ENCODE data around the gene RORB. TPM values are rescaled to one million over a fixed set of nuclear protein-coding genes. Genes with fewer than 3 reads are reported as not detected.

Gene RORB
- total RNA-seq, 1 donor from 2014 or later = 0.05 TPM

DNA sequence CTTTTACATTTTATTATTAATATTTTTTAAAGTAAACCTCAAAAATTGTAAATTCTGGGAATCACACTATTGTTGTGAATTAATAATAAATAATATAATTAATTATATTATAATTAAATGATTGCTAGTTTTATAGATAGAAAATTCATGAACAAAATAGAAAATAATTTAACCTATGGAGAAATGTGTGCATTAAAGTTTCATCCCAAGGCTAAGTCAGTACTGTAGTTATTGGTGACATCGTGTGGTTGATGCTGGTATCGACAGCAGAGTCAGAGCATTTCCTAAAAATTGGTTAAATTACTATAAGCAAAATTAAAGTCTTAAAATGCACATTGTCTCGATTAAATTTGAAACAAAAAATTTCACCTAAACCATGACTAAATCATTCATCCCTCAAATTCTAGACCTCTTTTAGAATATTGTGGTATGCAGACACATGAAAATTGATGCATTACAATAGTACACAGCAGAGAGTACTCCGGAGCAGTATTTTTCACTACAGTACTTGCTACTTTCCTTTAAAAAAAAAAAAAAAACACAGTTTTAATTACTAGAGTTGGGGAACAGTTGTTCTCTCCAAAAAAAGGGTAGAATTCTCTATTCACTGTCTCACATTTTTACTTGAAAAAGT is 73.9 kb downstream of the RORB start:
- Mint-ChIP-seq H3K4me1 (ENCODE audit: low read depth) (no peaks in the 10 kb centered on the region), H3K27me3 (ENCODE audit: insufficient read depth) (peaks cover 9% of the 10 kb centered on the region), H3K27ac (no peak overlapping the region), H3K9me3 (no peaks in the 10 kb centered on the region), H3K4me3 (no peak overlapping the region), H3K36me3 (ENCODE audit: low read depth) (no peaks in the 10 kb centered on the region)
- intact Hi-C loops (cut with micrococcal nuclease) = loop anchor here (1.0 to 10.0 kb wide), 3 partner anchors 266 to 1371 kb away; no protein-coding TSS in a partner anchor
- no peak for DNase-seq (ENCODE audit: low spot score)

DNA sequence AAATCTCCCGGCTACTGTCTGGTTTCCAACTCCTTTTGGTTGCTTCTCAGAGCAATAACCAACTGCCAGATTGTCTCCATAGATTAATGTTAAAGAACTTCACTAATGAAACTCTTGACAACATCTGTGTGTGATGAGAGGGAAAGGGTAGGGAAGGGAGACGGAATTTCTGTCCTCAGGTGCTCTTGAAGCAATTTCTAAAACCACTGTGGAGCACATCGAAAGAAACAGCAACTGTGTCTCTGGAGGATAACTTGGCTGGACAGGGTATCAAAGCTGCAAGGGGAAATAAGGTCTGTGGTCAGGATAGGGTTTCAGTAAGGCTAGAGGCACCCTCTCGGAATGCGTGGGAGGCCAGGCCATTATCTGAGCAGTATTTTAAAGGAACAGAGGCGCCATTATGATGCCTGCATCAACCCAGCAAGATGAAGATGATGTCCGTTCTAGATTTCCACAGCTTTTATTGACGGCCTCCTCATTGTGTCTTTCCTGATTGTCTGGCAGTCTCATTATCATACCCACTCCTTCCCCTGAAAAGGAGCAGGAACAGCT is 76.6 kb downstream of the RORB start:
- intact Hi-C loops (cut with micrococcal nuclease) = loop anchor here (5.0 to 10.0 kb wide), 2 partner anchors 269 to 891 kb away; no protein-coding TSS in a partner anchor
- Mint-ChIP-seq H3K27me3 (ENCODE audit: insufficient read depth) (peaks cover 4% of the 10 kb centered on the region), H3K4me1 (ENCODE audit: low read depth) (no peaks in the 10 kb centered on the region), H3K9me3 (no peaks in the 10 kb centered on the region), H3K36me3 (ENCODE audit: low read depth) (no peaks in the 10 kb centered on the region), H3K27ac (no peak overlapping the region), H3K4me3 (no peak overlapping the region)
- no peak for DNase-seq (ENCODE audit: low spot score)

DNA sequence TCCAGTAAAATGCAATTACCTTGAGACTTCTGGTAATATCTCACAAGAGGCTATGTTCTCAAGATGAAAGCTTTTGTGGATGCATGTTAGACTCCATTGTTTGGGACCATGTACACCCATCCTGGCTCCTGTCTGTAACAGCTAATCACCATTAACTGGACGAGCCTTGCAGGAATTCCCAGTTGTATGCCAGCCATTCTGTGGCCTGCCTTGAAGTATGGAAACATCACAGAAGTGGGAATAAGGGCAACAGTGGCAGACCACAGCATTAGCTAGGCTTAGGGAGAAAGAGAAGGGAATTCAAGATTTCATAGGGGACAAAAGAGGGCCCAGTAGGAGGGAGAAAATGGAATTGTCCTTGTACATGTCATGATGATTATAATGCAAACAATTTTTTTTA is 79.0 kb downstream of the RORB start:
- no peaks in the 10 kb centered on the region for H3K36me3 Mint-ChIP-seq (ENCODE audit: low read depth)
- DNase-seq (ENCODE audit: low spot score) = no peak
- H3K27me3 Mint-ChIP-seq (ENCODE audit: insufficient read depth) = peaks cover 3% of the 10 kb centered on the region
- no peak overlapping the region for H3K4me3 Mint-ChIP-seq
- H3K9me3 Mint-ChIP-seq = no peaks in the 10 kb centered on the region
- intact Hi-C loops (cut with micrococcal nuclease) = loop anchor here (10.0 kb wide), 1 partner anchor 271 kb away; no protein-coding TSS in a partner anchor
- H3K4me1 Mint-ChIP-seq (ENCODE audit: low read depth) = no peaks in the 10 kb centered on the region
- no peak overlapping the region for H3K27ac Mint-ChIP-seq

GRCh38 chr9:74577956-74578355 is 80.8 kb downstream of the RORB start:
- intact Hi-C loops (cut with micrococcal nuclease) = loop anchor here (1.0 to 10.0 kb wide), 2 partner anchors 164 to 273 kb away; no protein-coding TSS in a partner anchor
- Mint-ChIP-seq H3K9me3 (no peaks in the 10 kb centered on the region), H3K36me3 (ENCODE audit: low read depth) (no peaks in the 10 kb centered on the region), H3K4me3 (no peak overlapping the region), H3K27me3 (ENCODE audit: insufficient read depth) (no peaks in the 10 kb centered on the region), H3K4me1 (ENCODE audit: low read depth) (no peaks in the 10 kb centered on the region), H3K27ac (no peak overlapping the region)
- no peak for DNase-seq (ENCODE audit: low spot score)

GRCh38 chr9:74589576-74589975 is 92.4 kb downstream of the RORB start:
- no peak overlapping the region for H3K4me3 Mint-ChIP-seq

GRCh38 chr9:74595286-74595685 is 98.2 kb downstream of the RORB start:
- H3K4me3 Mint-ChIP-seq = no peak overlapping the region
- no peaks in the 10 kb centered on the region for H3K9me3 Mint-ChIP-seq
- DNase-seq (ENCODE audit: low spot score) = no peak
- no peak overlapping the region for H3K27ac Mint-ChIP-seq
- intact Hi-C loops (cut with micrococcal nuclease) = no loop called here
- H3K27me3 Mint-ChIP-seq (ENCODE audit: insufficient read depth) = peaks cover 2% of the 10 kb centered on the region
- no peaks in the 10 kb centered on the region for H3K36me3 Mint-ChIP-seq (ENCODE audit: low read depth)
- H3K4me1 Mint-ChIP-seq (ENCODE audit: low read depth) = no peaks in the 10 kb centered on the region

More at GRCh38 chr9:74589576-74589975, 92.4 kb downstream of the RORB start:
- Mint-ChIP-seq H3K27me3 (ENCODE audit: insufficient read depth) (peaks cover 2% of the 10 kb centered on the region), H3K27ac (no peak overlapping the region), H3K36me3 (ENCODE audit: low read depth) (no peaks in the 10 kb centered on the region), H3K9me3 (no peaks in the 10 kb centered on the region), H3K4me1 (ENCODE audit: low read depth) (peaks cover 6% of the 10 kb centered on the region)
- intact Hi-C loops (cut with micrococcal nuclease) = no loop called here
- DNase-seq (ENCODE audit: low spot score) = no peak

GRCh38 chr9:74598874-74599273 is 101.7 kb downstream of the RORB start:
- peaks cover 2% of the 10 kb centered on the region for H3K27me3 Mint-ChIP-seq (ENCODE audit: insufficient read depth)
- no peak overlapping the region for H3K4me3 Mint-ChIP-seq
- no peak overlapping the region for H3K27ac Mint-ChIP-seq
- intact Hi-C loops (cut with micrococcal nuclease) = no loop called here
- no peaks in the 10 kb centered on the region for H3K4me1 Mint-ChIP-seq (ENCODE audit: low read depth)
- DNase-seq (ENCODE audit: low spot score) = no peak
- no peaks in the 10 kb centered on the region for H3K36me3 Mint-ChIP-seq (ENCODE audit: low read depth)
- H3K9me3 Mint-ChIP-seq = no peaks in the 10 kb centered on the region

- no peak for DNase-seq (ENCODE audit: low spot score)
- Mint-ChIP-seq H3K4me3 (no peak overlapping the region), H3K4me1 (ENCODE audit: low read depth) (no peaks in the 10 kb centered on the region), H3K36me3 (ENCODE audit: low read depth) (no peaks in the 10 kb centered on the region), H3K9me3 (no peaks in the 10 kb centered on the region), H3K27me3 (ENCODE audit: insufficient read depth) (no peaks in the 10 kb centered on the region), H3K27ac (no peak overlapping the region)
- intact Hi-C loops (cut with micrococcal nuclease) = no loop called here
These were observed 112.7 kb downstream of the RORB start for GRCh38 chr9:74609671-74610405.

GRCh38 chr9:74610523-74611061 is 113.5 kb downstream of the RORB start:
- Mint-ChIP-seq H3K4me1 (ENCODE audit: low read depth) (no peaks in the 10 kb centered on the region), H3K27me3 (ENCODE audit: insufficient read depth) (no peaks in the 10 kb centered on the region), H3K4me3 (no peak overlapping the region), H3K36me3 (ENCODE audit: low read depth) (no peaks in the 10 kb centered on the region), H3K27ac (no peak overlapping the region), H3K9me3 (no peaks in the 10 kb centered on the region)
- intact Hi-C loops (cut with micrococcal nuclease) = no loop called here
- no peak for DNase-seq (ENCODE audit: low spot score)

- no peak for DNase-seq (ENCODE audit: low spot score)
- intact Hi-C loops (cut with micrococcal nuclease) = no loop called here
- H3K4me3 Mint-ChIP-seq = no peak overlapping the region
- H3K27me3 Mint-ChIP-seq (ENCODE audit: insufficient read depth) = no peaks in the 10 kb centered on the region
- H3K9me3 Mint-ChIP-seq = no peaks in the 10 kb centered on the region
- H3K4me1 Mint-ChIP-seq (ENCODE audit: low read depth) = no peaks in the 10 kb centered on the region
- H3K36me3 Mint-ChIP-seq (ENCODE audit: low read depth) = no peaks in the 10 kb centered on the region
- H3K27ac Mint-ChIP-seq = no peak overlapping the region
These were observed 133.1 kb downstream of the RORB start for GRCh38 chr9:74630228-74630627.

GRCh38 chr9:74639112-74639511 is 142.0 kb downstream of the RORB start:
- intact Hi-C loops (cut with micrococcal nuclease) = no loop called here
- Mint-ChIP-seq H3K27me3 (ENCODE audit: insufficient read depth) (no peaks in the 10 kb centered on the region), H3K9me3 (no peaks in the 10 kb centered on the region), H3K4me3 (no peak overlapping the region), H3K4me1 (ENCODE audit: low read depth) (no peaks in the 10 kb centered on the region), H3K36me3 (ENCODE audit: low read depth) (no peaks in the 10 kb centered on the region), H3K27ac (no peak overlapping the region)
- DNase-seq (ENCODE audit: low spot score) = no peak

DNA sequence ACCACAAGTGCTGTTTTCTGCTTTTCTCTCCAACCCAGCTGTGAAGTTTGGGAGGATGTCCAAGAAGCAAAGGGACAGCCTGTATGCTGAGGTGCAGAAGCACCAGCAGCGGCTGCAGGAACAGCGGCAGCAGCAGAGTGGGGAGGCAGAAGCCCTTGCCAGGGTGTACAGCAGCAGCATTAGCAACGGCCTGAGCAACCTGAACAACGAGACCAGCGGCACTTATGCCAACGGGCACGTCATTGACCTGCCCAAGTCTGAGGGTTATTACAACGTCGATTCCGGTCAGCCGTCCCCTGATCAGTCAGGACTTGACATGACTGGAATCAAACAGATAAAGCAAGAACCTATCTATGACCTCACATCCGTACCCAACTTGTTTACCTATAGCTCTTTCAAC is 145.2 kb downstream of the RORB start:
- Mint-ChIP-seq H3K4me3 (no peak overlapping the region), H3K27me3 (ENCODE audit: insufficient read depth) (peaks cover 6% of the 10 kb centered on the region), H3K9me3 (no peaks in the 10 kb centered on the region), H3K36me3 (ENCODE audit: low read depth) (no peaks in the 10 kb centered on the region), H3K4me1 (ENCODE audit: low read depth) (no peaks in the 10 kb centered on the region), H3K27ac (no peak overlapping the region)
- intact Hi-C loops (cut with micrococcal nuclease) = loop anchor here (10.0 kb wide), 1 partner anchor 958 kb away; no protein-coding TSS in a partner anchor
- no peak for DNase-seq (ENCODE audit: low spot score)

All from activated T-helper 1 cell treated with anti-CD3 and anti-CD28 coated beads, Interleukin-12 subunit alpha, Interleukin-12 subunit beta, Interleukin-2, Interleukin-4 antibody, amounts not matched to agents 30 ng/mL and 10 ng/mL and 1 ng/mL, durations not matched to agents 14 hours and 24 hours and 36 hours (primary cell).